BLaER1 treated with 17β-estradiol and CSF1 and Interleukin-3, amounts not matched to agents 10 nM and 100 nM (cell line): ENCODE measurements around the gene ULK4.

Experiments used
- H3K27ac ChIP-seq, 11 experiments: shearing (Covaris generic); formaldehyde crosslinking; 2 replicates each; pipeline ENCODE4 v1.8.1; 2022
- H3K27me3 ChIP-seq, 11 experiments: shearing (Covaris generic); formaldehyde crosslinking; 2 replicates each; pipeline ENCODE4 v1.8.1; 2022
- H3K36me3 ChIP-seq, 11 experiments: shearing (Covaris generic); formaldehyde crosslinking; 2 replicates each; pipeline ENCODE4 v1.8.1; 2022
- H3K4me1 ChIP-seq, 10 experiments: shearing (Covaris generic); formaldehyde crosslinking; 2 replicates each; pipeline ENCODE4 v1.8.1; 2022
- H3K4me2 ChIP-seq, 11 experiments: shearing (Covaris generic); formaldehyde crosslinking; 2 replicates each; pipeline ENCODE4 v1.8.1; 2022
- H3K4me3 ChIP-seq, 10 experiments: shearing (Covaris generic); formaldehyde crosslinking; 2 replicates each; pipeline ENCODE4 v1.8.1; 2022
- H3K9ac ChIP-seq, 11 experiments: shearing (Covaris generic); formaldehyde crosslinking; 2 replicates each; pipeline ENCODE4 v1.8.1; 2022
- H3K9me3 ChIP-seq, 11 experiments: shearing (Covaris generic); formaldehyde crosslinking; replicated peaks in 1 of 11; 2 replicates each; pipeline ENCODE4 v1.8.1; 2022
- H4K20me1 ChIP-seq, 11 experiments: shearing (Covaris generic); formaldehyde crosslinking; 2 replicates each; pipeline ENCODE4 v1.8.1; 2022
- Cebpa-rat ChIP-seq, 11 experiments: shearing (Covaris generic); IDR thresholded peaks; 2 replicates each; pipeline ENCODE4 v1.8.1; 2022

ULK4 gene

DNA sequence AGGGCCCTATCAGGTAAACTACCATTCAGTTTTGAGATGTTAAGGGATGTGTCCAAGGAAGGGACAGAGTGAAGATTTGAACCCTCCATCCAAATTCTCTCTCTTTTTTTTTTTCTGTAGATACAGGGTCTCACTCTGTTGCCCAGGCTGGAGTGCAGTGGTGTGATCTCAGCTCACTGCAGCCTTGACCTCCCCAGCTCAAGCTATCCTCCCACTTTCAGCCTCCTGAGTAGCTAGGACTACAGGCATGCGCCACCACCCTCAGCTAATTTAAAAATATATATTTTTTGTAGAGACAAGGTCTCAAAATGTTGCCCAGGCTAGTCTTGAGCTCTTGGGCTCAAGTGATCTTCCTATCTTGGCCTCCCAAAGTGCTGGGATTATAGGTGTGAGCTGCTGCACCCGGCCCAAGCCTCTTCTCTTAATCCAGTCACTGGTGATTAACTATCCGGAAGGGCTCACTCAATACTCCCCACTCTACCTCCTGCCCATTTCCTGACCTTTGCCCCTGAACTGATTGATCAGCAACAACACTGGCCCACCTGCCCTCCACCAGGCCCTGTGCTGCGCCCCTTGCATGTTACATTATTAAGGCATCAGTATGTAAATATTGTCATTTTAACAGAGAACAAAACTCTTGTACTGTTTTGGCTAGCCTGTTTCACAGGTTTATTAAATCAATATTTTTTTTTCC is 597.9 kb downstream of the ULK4 start:
- no peak overlapping the region for H3K4me2 ChIP-seq
- no peaks in the 10 kb centered on the region for H4K20me1 ChIP-seq
- no peaks in the 10 kb centered on the region for H3K9me3 ChIP-seq
- no peak overlapping the region for H3K27ac ChIP-seq
- TF ChIP-seq Cebpa-rat (IDR thresholded peaks at IDR 0.05): no peak
- H3K9ac ChIP-seq: no peak overlapping the region
- no peak overlapping the region for H3K4me3 ChIP-seq
- H3K27me3 ChIP-seq: no peaks in the 10 kb centered on the region
- no peaks in the 10 kb centered on the region for H3K36me3 ChIP-seq
- H3K4me1 ChIP-seq: no peaks in the 10 kb centered on the region

DNA sequence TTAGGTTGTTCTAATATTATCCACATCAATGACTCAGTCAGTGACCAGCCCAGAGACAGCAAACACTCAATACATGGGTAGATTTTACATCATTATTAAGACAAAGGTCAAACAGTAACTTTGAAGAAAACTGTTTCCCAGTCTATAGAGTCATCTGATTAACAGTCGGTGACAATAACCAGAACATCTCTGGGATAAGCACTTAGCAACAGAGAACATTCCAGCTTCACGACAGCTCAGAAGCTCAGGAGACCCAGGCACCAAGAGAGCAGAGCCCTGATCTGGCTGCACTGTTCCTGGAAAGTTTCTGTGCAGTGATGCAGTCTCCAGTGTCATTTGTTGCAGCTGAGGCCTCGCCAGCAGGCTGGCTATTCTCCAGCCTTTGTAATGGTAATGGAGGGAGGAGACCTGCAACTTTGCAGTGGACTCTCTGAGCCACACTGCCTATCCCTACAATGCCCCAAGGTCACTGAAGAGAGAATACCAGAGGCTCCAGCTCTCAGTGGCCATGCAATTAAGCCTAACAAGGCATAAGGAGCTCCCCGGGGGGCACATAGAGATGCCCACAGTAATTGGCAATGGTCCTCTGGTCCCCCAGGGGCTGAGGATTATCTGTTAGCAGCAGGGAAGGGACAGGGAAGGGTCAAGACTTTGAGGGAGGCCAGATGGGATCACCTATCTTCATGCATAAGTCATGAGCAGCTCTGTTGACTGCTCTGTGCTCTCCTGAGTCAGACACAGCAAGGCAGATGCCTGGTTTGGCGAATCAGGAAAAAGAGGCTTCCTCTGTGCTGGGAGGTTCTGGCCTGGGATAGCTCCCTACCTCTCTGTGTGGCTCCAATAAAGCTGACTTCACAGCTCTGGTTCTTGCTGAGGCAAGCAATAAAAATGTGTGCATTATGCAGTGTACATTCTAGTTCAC is 599.0 kb downstream of the ULK4 start:
- Histone ChIP-seq H3K36me3 (no peaks in the 10 kb centered on the region), H3K4me1 (no peaks in the 10 kb centered on the region), H4K20me1 (no peaks in the 10 kb centered on the region), H3K4me3 (no peak overlapping the region), H3K9ac (no peak overlapping the region), H3K4me2 (no peak overlapping the region), H3K27me3 (no peaks in the 10 kb centered on the region), H3K27ac (no peak overlapping the region), H3K9me3 (no peaks in the 10 kb centered on the region)
- no peak for TF ChIP-seq Cebpa-rat (IDR thresholded peaks at IDR 0.05)

DNA sequence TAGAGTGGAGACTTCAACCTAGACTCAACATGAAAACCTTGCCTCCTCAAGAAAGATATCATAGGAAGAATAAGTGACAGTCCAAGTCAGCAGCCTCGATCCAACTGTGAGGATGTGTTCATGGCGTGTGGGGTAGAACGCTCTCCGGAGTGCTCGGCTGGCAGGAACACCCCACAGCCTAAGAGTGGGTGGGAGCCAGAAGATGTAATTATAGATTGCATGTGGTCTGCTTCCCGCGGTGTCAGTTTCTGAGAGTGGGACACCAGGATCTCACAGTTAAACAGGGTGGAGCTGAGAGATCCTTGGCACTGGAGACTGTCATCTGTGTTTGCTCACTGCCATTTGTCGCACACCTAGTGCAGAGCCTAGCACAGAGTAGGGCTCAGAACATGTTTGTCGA is 604.6 kb downstream of the ULK4 start:
- peaks cover 0 to 7% (median 0%) of the 10 kb centered on the region in 10 experiments; a peak in 9 of 20 replicates for H3K4me1 ChIP-seq
- H3K27ac ChIP-seq: no peak overlapping the region
- no peaks in the 10 kb centered on the region for H3K27me3 ChIP-seq
- no peaks in the 10 kb centered on the region for H4K20me1 ChIP-seq
- no peak overlapping the region for H3K4me2 ChIP-seq
- H3K36me3 ChIP-seq: no peaks in the 10 kb centered on the region
- no peaks in the 10 kb centered on the region for H3K9me3 ChIP-seq
- no peak for TF ChIP-seq Cebpa-rat (IDR thresholded peaks at IDR 0.05)
- no peak overlapping the region for H3K9ac ChIP-seq
- H3K4me3 ChIP-seq: no peak overlapping the region

DNA sequence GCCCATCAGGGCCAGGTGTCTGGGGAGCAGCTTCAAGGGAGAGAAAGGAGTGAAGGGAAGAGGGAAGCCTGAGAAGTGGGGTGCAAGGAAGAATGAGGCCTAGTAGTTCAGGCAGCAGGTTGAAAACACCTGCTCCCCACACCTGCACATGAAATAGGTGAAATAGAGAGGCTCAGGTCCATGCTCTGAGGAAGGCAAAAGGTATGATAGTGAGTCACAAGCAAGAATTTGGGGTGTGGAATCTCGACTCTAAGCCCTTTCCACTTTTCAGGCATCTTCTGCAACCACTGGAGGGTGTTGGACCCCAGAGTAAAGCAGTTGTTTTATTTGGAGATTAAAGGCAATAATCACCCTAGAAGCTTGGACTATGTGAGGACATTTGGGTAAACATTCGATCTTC is 605.1 kb downstream of the ULK4 start:
- Histone ChIP-seq H3K9me3 (no peaks in the 10 kb centered on the region), H3K27me3 (no peaks in the 10 kb centered on the region), H3K4me3 (no peak overlapping the region), H3K27ac (no peak overlapping the region), H3K4me1 (peaks cover 0 to 12% (median 0%) of the 10 kb centered on the region in 10 experiments; a peak in 9 of 20 replicates), H3K4me2 (no peak overlapping the region), H3K9ac (no peak overlapping the region), H3K36me3 (no peaks in the 10 kb centered on the region), H4K20me1 (no peaks in the 10 kb centered on the region)
- TF ChIP-seq Cebpa-rat (IDR thresholded peaks at IDR 0.05): no peak

DNA sequence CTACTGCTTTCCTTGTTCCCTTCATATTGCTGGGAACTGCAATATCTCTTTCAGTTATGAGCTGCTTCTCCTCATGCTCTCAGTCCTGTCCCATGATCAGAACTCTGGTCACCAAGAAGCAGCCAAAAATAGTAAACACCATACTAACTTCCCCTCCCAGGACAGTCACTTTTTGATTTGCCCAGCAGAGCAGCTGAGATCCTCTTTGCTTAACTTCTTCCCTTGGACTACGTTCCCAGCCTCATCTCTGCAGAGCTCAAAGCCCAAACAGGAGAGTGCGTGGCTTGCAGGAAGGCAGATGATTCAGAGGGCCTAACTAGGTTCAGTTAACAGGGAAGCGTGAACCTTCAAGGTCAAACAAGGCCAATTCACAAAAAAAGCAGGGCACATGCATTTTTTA is 609.4 kb downstream of the ULK4 start:
- no peak for TF ChIP-seq Cebpa-rat (IDR thresholded peaks at IDR 0.05)
- Histone ChIP-seq H3K4me2 (peak overlapping the region in 4 of 11 experiments; percentile 13 to 83 (median 46); a peak in 7 of 22 replicates), H3K27ac (peak overlapping the region in 4 of 11 experiments; percentile 1 to 52 (median 40); a peak in 5 of 22 replicates), H3K4me1 (peaks cover 0 to 20% (median 0%) of the 10 kb centered on the region in 10 experiments; a peak in 9 of 20 replicates), H3K9ac (peak overlapping the region in 1 of 11 experiments; percentile 36; a peak in 1 of 22 replicates), H3K36me3 (no peaks in the 10 kb centered on the region), H3K27me3 (no peaks in the 10 kb centered on the region), H3K9me3 (no peaks in the 10 kb centered on the region), H4K20me1 (no peaks in the 10 kb centered on the region), H3K4me3 (no peak overlapping the region)

DNA sequence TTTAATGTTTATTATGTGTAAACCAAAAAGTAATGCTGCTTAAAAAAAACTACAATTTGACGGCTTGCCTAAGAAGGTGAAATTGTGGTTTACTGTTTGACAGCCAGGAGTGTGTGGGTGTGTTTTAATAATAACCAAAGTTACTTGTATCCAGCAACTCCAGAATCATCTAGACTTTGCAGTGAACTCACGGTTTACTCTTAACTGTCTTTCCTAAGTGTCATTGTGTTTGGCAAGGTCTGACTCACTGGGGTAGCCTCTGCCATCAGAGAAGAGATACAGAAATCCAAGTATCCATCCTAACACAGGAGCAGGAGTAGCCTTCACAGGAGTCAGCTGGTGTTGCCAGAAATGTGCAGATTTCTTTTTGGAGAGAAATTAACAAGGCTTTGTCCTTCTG is 611.5 kb downstream of the ULK4 start:
- Histone ChIP-seq H3K4me1 (peaks cover 0 to 20% (median 0%) of the 10 kb centered on the region in 10 experiments; a peak in 9 of 20 replicates), H3K27me3 (no peaks in the 10 kb centered on the region), H3K27ac (no peak overlapping the region), H3K4me3 (no peak overlapping the region), H3K36me3 (no peaks in the 10 kb centered on the region), H4K20me1 (no peaks in the 10 kb centered on the region), H3K4me2 (no peak overlapping the region), H3K9me3 (peaks cover 0 to 1% (median 0%) of the 10 kb centered on the region in 11 experiments; a peak in 4 of 22 replicates), H3K9ac (no peak overlapping the region)
- no peak for TF ChIP-seq Cebpa-rat (IDR thresholded peaks at IDR 0.05)

DNA sequence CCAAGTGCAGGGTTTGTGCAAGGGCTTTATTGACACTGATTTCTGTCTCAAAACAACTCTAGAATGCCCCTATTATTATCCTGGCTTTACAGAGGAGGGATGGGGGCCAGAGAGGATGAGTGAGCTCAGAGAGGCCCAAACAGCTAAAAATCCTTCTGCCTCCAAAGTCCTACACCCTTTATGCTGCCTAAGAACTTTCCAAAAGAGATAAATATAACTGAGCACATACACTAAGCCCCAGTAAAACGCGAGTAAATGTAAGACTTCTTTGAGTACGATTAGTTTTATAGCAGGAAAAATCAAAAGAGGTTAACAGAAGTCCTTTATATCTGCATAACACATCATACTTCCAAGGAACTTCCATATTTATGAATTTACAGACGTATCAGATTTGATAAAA is 613.5 kb downstream of the ULK4 start:
- TF ChIP-seq Cebpa-rat (IDR thresholded peaks at IDR 0.05): no peak
- no peak overlapping the region for H3K27ac ChIP-seq
- no peak overlapping the region for H3K4me3 ChIP-seq

DNA sequence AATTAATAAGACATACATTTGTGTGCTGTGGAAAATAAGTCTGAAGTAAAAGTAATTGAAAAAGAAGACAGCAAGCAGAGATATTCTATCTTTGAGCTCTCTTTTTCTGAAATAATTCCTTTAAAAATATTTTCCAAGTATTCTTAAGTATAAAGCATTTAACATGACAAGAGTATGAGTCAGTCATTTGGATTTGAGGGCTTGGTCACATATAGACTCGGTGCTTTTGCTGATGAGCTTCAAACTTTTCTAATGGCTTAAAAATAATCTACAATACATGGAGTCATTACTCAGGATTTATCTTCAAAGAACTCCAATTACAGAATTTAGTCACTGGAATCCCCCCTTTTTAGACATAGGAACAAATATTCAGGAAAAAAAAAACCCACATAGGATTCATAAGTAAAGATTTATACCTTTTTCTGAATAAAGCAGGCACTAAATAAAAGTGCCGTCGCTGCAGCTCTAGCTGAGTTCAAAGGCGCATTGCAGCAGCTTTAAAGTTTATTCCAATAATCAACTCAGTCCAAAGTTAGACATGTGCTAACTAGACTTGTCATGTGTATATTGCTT is 615.1 kb downstream of the ULK4 start:
- H3K27me3 ChIP-seq: no peaks in the 10 kb centered on the region
- no peak overlapping the region for H3K4me2 ChIP-seq
- peaks cover 0 to 21% (median 17%) of the 10 kb centered on the region in 11 experiments; a peak in 17 of 22 replicates for H3K9me3 ChIP-seq
- H3K9ac ChIP-seq: no peak overlapping the region
- H3K27ac ChIP-seq: no peak overlapping the region
- H3K36me3 ChIP-seq: no peaks in the 10 kb centered on the region
- no peak for TF ChIP-seq Cebpa-rat (IDR thresholded peaks at IDR 0.05)
- H4K20me1 ChIP-seq: no peaks in the 10 kb centered on the region
- peaks cover 0 to 11% (median 0%) of the 10 kb centered on the region in 10 experiments; a peak in 7 of 20 replicates for H3K4me1 ChIP-seq
- H3K4me3 ChIP-seq: no peak overlapping the region

More for the DNA sequence above, 613.5 kb downstream of the ULK4 start:
- no peak overlapping the region for H3K9ac ChIP-seq
- no peak overlapping the region for H3K4me2 ChIP-seq
- H4K20me1 ChIP-seq: no peaks in the 10 kb centered on the region
- peaks cover 0 to 20% (median 0%) of the 10 kb centered on the region in 10 experiments; a peak in 9 of 20 replicates for H3K4me1 ChIP-seq
- H3K9me3 ChIP-seq: peaks cover 0 to 21% (median 17%) of the 10 kb centered on the region in 11 experiments; a peak in 17 of 22 replicates
- H3K36me3 ChIP-seq: no peaks in the 10 kb centered on the region
- no peaks in the 10 kb centered on the region for H3K27me3 ChIP-seq

DNA sequence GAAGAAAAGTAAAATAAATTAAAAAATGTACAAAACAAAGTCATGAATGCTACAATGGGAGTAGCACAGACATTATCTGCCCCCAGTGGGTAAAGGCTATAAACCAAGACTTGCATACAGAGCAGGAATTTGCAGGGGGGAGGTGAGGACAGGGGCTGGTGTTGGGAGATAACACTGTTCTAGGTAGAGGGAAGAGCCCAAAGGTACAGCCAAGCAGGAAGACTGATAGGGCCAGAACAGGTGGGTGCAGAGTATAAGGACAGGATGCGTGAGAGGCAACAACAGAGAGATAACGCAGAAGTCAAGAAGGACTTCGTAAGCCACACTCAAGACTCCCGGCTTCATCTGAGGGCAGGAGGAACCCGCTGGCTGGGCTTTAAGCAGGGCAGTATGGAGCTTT is 616.1 kb downstream of the ULK4 start:
- Histone ChIP-seq H3K4me3 (no peak overlapping the region), H4K20me1 (no peaks in the 10 kb centered on the region), H3K9ac (no peak overlapping the region), H3K4me2 (no peak overlapping the region), H3K4me1 (peaks cover 0 to 4% (median 0%) of the 10 kb centered on the region in 10 experiments; a peak in 2 of 20 replicates), H3K9me3 (peaks cover 0 to 21% (median 17%) of the 10 kb centered on the region in 11 experiments; a peak in 17 of 22 replicates), H3K36me3 (no peaks in the 10 kb centered on the region), H3K27me3 (no peaks in the 10 kb centered on the region), H3K27ac (no peak overlapping the region)
- no peak for TF ChIP-seq Cebpa-rat (IDR thresholded peaks at IDR 0.05)
